CD4-positive, CD25-positive, alpha-beta regulatory T cell (primary cell): ENCODE data around the gene BLCAP. TPM values are rescaled to one million over a fixed set of nuclear protein-coding genes. Genes with fewer than 3 reads are reported as not detected.

ENCODE experiments used
- ATAC-seq, 2 donors: fragments of 150-1000 bp; cut with Tn5 transposase; one replicate each; pipeline ENCODE4 v1.10.0; 2021; ENCODE audit warnings: low read depth in 2 of 2, moderate number of reproducible peaks in 2 of 2, moderate library complexity in 1 of 2
- DNase-seq, 3 donors: peaks; one replicate each; pipeline versions ENCODE4 v3.0.0 to v3.0.0-alpha.2; 2012 to 2022; ENCODE audit warnings: mixed read lengths in 1 of 3
- H3K27ac ChIP-seq: one replicate; pipeline ENCODE4 v1.7.0; 2013; ENCODE audit warnings: mild to moderate bottlenecking, low read length; ENCODE audit not compliant: insufficient read depth, poor library complexity, severe bottlenecking
- H3K27me3 ChIP-seq: one replicate; pipeline ENCODE4 v1.7.0; 2013; ENCODE audit warnings: low read length; ENCODE audit not compliant: control insufficient read depth, insufficient read depth
- H3K36me3 ChIP-seq: one replicate; pipeline ENCODE4 v1.7.0; 2013; ENCODE audit warnings: mild to moderate bottlenecking, low read length, moderate library complexity; ENCODE audit not compliant: control insufficient read depth, insufficient read depth
- H3K4me1 ChIP-seq: 2 replicates; pipeline ENCODE4 v1.7.0; 2013; ENCODE audit warnings: mild to moderate bottlenecking, low read length; ENCODE audit not compliant: insufficient read depth, control insufficient read depth, poor library complexity, severe bottlenecking
- H3K4me3 ChIP-seq: one replicate; pipeline ENCODE4 v1.7.0; 2013; ENCODE audit warnings: low read depth, mild to moderate bottlenecking, low read length, moderate library complexity
- H3K9me3 ChIP-seq, 2 experiments: 1 replicate in 1 of 2; 2 replicates in 1 of 2; pipeline ENCODE4 v1.7.0; 2013; ENCODE audit warnings: low read length in 2 of 2, mild to moderate bottlenecking in 1 of 2, moderate library complexity in 1 of 2; ENCODE audit not compliant: control insufficient read depth in 2 of 2
- H3K27ac Mint-ChIP-seq, 3 donors: one replicate each; pipeline ENCODE4 v1.8.0; 2020 to 2022; ENCODE audit warnings: mild to moderate bottlenecking in 3 of 3, mixed read lengths in 3 of 3, moderate library complexity in 2 of 3
- H3K27me3 Mint-ChIP-seq: one replicate; pipeline ENCODE4 v1.8.0; 2022; ENCODE audit warnings: mild to moderate bottlenecking, mixed read lengths
- H3K36me3 Mint-ChIP-seq: one replicate; pipeline ENCODE4 v1.8.0; 2020; ENCODE audit warnings: mixed read lengths
- H3K4me1 Mint-ChIP-seq, 4 donors: one replicate each; pipeline ENCODE4 v1.8.0; 2020 to 2022; ENCODE audit warnings: mixed read lengths in 4 of 4, mild to moderate bottlenecking in 1 of 4
- H3K4me3 Mint-ChIP-seq, 4 donors: one replicate each; pipeline ENCODE4 v1.8.0; 2020 to 2022; ENCODE audit warnings: mild to moderate bottlenecking in 4 of 4, mixed read lengths in 4 of 4, moderate library complexity in 3 of 4
- H3K9me3 Mint-ChIP-seq, 7 donors: one replicate each; pipeline ENCODE4 v1.8.0; 2020 to 2022; ENCODE audit warnings: mixed read lengths in 7 of 7, mild to moderate bottlenecking in 3 of 7, moderate library complexity in 2 of 7
- polyA plus RNA-seq, 4 donors: library from polyadenylated mRNA; unstranded; fragments of 300-500 nt; fragmentation: Illumina TruSeq; gene quantifications; one replicate each; pipeline ENCODE4 v1.2.3, GENCODE V29; 2021
- total RNA-seq: library from RNA; stranded (reverse); gene quantifications from one replicate; pipeline ENCODE4 v1.2.3, GENCODE V29; 2022

The BLCAP gene
- total and polyA plus RNA-seq, 5 donors from 2014 or later: 67.8 to 85.0 (median 78.3) TPM

- no peak for ATAC-seq
Observed at GRCh38 chr20:37480919-37481318, 46.8 kb downstream of the BLCAP start.

GRCh38 chr20:37479925-37480691, 47.6 kb downstream of the BLCAP start:
- no peaks in the 10 kb centered on the region for H3K27me3 ChIP-seq
- Mint-ChIP-seq H3K27ac (no peak overlapping the region), H3K4me3 (no peak overlapping the region), H3K27me3 (peaks cover 16% of the 10 kb centered on the region), H3K9me3 (peaks cover 0 to 13% (median 0%) of the 10 kb centered on the region in 7 donors), H3K4me1 (no peaks in the 10 kb centered on the region), H3K36me3 (no peaks in the 10 kb centered on the region)
- DNase-seq (no peak), ATAC-seq (no peak)
- no peaks in the 10 kb centered on the region for H3K4me1 ChIP-seq
- H3K27ac ChIP-seq: no peak overlapping the region
- H3K9me3 ChIP-seq: no peaks in the 10 kb centered on the region
- no peaks in the 10 kb centered on the region for H3K36me3 ChIP-seq
- no peak overlapping the region for H3K4me3 ChIP-seq

More at GRCh38 chr20:37480919-37481318, 46.8 kb downstream of the BLCAP start:
- Mint-ChIP-seq H3K4me3 (no peak overlapping the region), H3K4me1 (no peaks in the 10 kb centered on the region), H3K9me3 (peaks cover 0 to 8% (median 0%) of the 10 kb centered on the region in 7 donors), H3K27ac (no peak overlapping the region), H3K27me3 (peaks cover 7% of the 10 kb centered on the region), H3K36me3 (peaks cover 3% of the 10 kb centered on the region)
- Histone ChIP-seq H3K9me3 (no peaks in the 10 kb centered on the region), H3K4me3 (no peak overlapping the region), H3K27me3 (no peaks in the 10 kb centered on the region), H3K4me1 (no peaks in the 10 kb centered on the region), H3K36me3 (no peaks in the 10 kb centered on the region), H3K27ac (no peak overlapping the region)
- no peak for DNase-seq

- Histone ChIP-seq H3K4me3 (no peak overlapping the region), H3K27ac (no peak overlapping the region), H3K4me1 (no peaks in the 10 kb centered on the region), H3K9me3 (no peaks in the 10 kb centered on the region), H3K27me3 (no peaks in the 10 kb centered on the region), H3K36me3 (no peaks in the 10 kb centered on the region)
- H3K4me3 Mint-ChIP-seq: no peak overlapping the region
- ATAC-seq (no peak), DNase-seq (no peak)
- peaks cover 19% of the 10 kb centered on the region for H3K27me3 Mint-ChIP-seq
- no peaks in the 10 kb centered on the region for H3K36me3 Mint-ChIP-seq
- H3K4me1 Mint-ChIP-seq: no peaks in the 10 kb centered on the region
- H3K9me3 Mint-ChIP-seq: peaks cover 0 to 11% (median 0%) of the 10 kb centered on the region in 7 donors
- no peak overlapping the region for H3K27ac Mint-ChIP-seq
Observed at GRCh38 chr20:37479266-37479665, 48.4 kb downstream of the BLCAP start.

GRCh38 chr20:37477041-37477440, 50.6 kb downstream of the BLCAP start:
- no peaks in the 10 kb centered on the region for H3K4me1 ChIP-seq
- no peak overlapping the region for H3K27ac ChIP-seq
- H3K27me3 ChIP-seq: no peaks in the 10 kb centered on the region
- Mint-ChIP-seq H3K36me3 (no peaks in the 10 kb centered on the region), H3K27me3 (peaks cover 19% of the 10 kb centered on the region), H3K4me1 (no peaks in the 10 kb centered on the region), H3K27ac (no peak overlapping the region), H3K4me3 (no peak overlapping the region), H3K9me3 (peaks cover 0 to 9% (median 0%) of the 10 kb centered on the region in 7 donors)
- H3K36me3 ChIP-seq: no peaks in the 10 kb centered on the region
- no peak overlapping the region for H3K4me3 ChIP-seq
- no peaks in the 10 kb centered on the region for H3K9me3 ChIP-seq
- ATAC-seq (no peak), DNase-seq (no peak)

- ATAC-seq (no peak), DNase-seq (no peak)
- Histone ChIP-seq H3K9me3 (no peaks in the 10 kb centered on the region), H3K36me3 (no peaks in the 10 kb centered on the region), H3K27ac (no peak overlapping the region), H3K4me3 (no peak overlapping the region), H3K4me1 (no peaks in the 10 kb centered on the region), H3K27me3 (no peaks in the 10 kb centered on the region)
- H3K4me1 Mint-ChIP-seq: no peaks in the 10 kb centered on the region
- H3K27me3 Mint-ChIP-seq: peaks cover 12% of the 10 kb centered on the region
- H3K9me3 Mint-ChIP-seq: peaks cover 0 to 5% (median 0%) of the 10 kb centered on the region in 7 donors
- no peak overlapping the region for H3K4me3 Mint-ChIP-seq
- H3K36me3 Mint-ChIP-seq: no peaks in the 10 kb centered on the region
- no peak overlapping the region for H3K27ac Mint-ChIP-seq
Observed at GRCh38 chr20:37475252-37475651, 52.4 kb downstream of the BLCAP start.

- Mint-ChIP-seq H3K9me3 (peaks cover 0 to 7% (median 0%) of the 10 kb centered on the region in 7 donors), H3K36me3 (no peaks in the 10 kb centered on the region), H3K4me1 (no peaks in the 10 kb centered on the region), H3K27ac (peak overlapping the region in 1 of 3 donors; percentile 70), H3K27me3 (peaks cover 15% of the 10 kb centered on the region), H3K4me3 (no peak overlapping the region)
- ATAC-seq (no peak), DNase-seq (no peak)
- Histone ChIP-seq H3K4me1 (no peaks in the 10 kb centered on the region), H3K36me3 (no peaks in the 10 kb centered on the region), H3K27me3 (no peaks in the 10 kb centered on the region), H3K27ac (no peak overlapping the region), H3K4me3 (no peak overlapping the region), H3K9me3 (no peaks in the 10 kb centered on the region)
Observed at GRCh38 chr20:37474386-37474785, 53.3 kb downstream of the BLCAP start.

GRCh38 chr20:37473249-37474000, 54.3 kb downstream of the BLCAP start:
- Mint-ChIP-seq H3K4me3 (no peak overlapping the region), H3K4me1 (no peaks in the 10 kb centered on the region), H3K36me3 (no peaks in the 10 kb centered on the region), H3K27ac (no peak overlapping the region), H3K27me3 (peaks cover 17% of the 10 kb centered on the region), H3K9me3 (peaks cover 0 to 7% (median 0%) of the 10 kb centered on the region in 7 donors)
- Histone ChIP-seq H3K4me1 (no peaks in the 10 kb centered on the region), H3K36me3 (no peaks in the 10 kb centered on the region), H3K27ac (no peak overlapping the region), H3K4me3 (no peak overlapping the region), H3K27me3 (no peaks in the 10 kb centered on the region), H3K9me3 (no peaks in the 10 kb centered on the region)
- DNase-seq: no peak
- no peak for ATAC-seq
